SU-DHL-6 (cell line): ENCODE data around the gene CNTNAP5.

Experiments used
- H2AFZ ChIP-seq: fragments of 200-600 bp; sonication (generic); 2 replicates; pipeline ENCODE4 v1.6.1; 2014; ENCODE audit warnings: low read depth, mild to moderate bottlenecking, moderate library complexity, mixed read lengths, antibody characterized with exemption, low read length; ENCODE audit not compliant: severe bottlenecking
- H3F3A ChIP-seq: fragments of 200-600 bp; shearing (Covaris generic); 2 replicates; pipeline ENCODE4 v1.6.0; 2016; ENCODE audit warnings: antibody characterized with exemption, mild to moderate bottlenecking; ENCODE audit not compliant: insufficient read depth
- H3K27ac ChIP-seq: fragments of 200-600 bp; sonication (generic); 2 replicates; pipeline ENCODE4 v1.5.1; 2016; ENCODE audit warnings: low read depth, mild to moderate bottlenecking, low read length, moderate library complexity, mixed read lengths
- H3K27me3 ChIP-seq: fragments of 200-600 bp; sonication (generic), shearing (Covaris generic); 2 replicates; pipeline ENCODE4 v1.6.0; 2014; ENCODE audit warnings: mild to moderate bottlenecking, low read length
- H3K36me3 ChIP-seq: fragments of 200-600 bp; sonication (generic); 2 replicates; pipeline ENCODE4 v1.6.1; 2014; ENCODE audit warnings: mild to moderate bottlenecking, low read length, mixed read lengths
- H3K4me2 ChIP-seq: fragments of 300-600, 200-600 bp; shearing (Covaris generic), sonication (generic); 2 replicates; pipeline ENCODE4 v1.6.0; 2014; ENCODE audit warnings: low read length, low read depth, mild to moderate bottlenecking; ENCODE audit not compliant: poor library complexity, severe bottlenecking
- H3K4me3 ChIP-seq: fragments of 200-600 bp; sonication (generic); 2 replicates; pipeline ENCODE4 v1.5.1; 2014; ENCODE audit warnings: antibody characterized with exemption, low read length, mild to moderate bottlenecking, mixed read lengths; ENCODE audit not compliant: insufficient read depth, poor library complexity, severe bottlenecking
- H3K79me2 ChIP-seq: fragments of 200-600 bp; sonication (generic); 2 replicates; pipeline ENCODE4 v1.6.1; 2014; ENCODE audit warnings: mild to moderate bottlenecking, low read length, moderate library complexity; ENCODE audit not compliant: insufficient read depth
- H3K9ac ChIP-seq: fragments of 200-600 bp; sonication (generic); 2 replicates; pipeline ENCODE4 v1.7.0; 2014; ENCODE audit warnings: mild to moderate bottlenecking, low read length
- H3K9me2 ChIP-seq: fragments of 200-600 bp; sonication (generic); replicated peaks from 2 replicates; pipeline ENCODE4 v1.6.1; 2014; ENCODE audit warnings: low read length; ENCODE audit not compliant: insufficient read depth
- H3K9me3 ChIP-seq: fragments of 200-600 bp; sonication (generic); 2 replicates; pipeline ENCODE4 v1.6.1; 2014; ENCODE audit warnings: low read length, mixed read lengths; ENCODE audit not compliant: insufficient read depth
- H4K20me1 ChIP-seq: fragments of 200-600 bp; sonication (generic); 2 replicates; pipeline ENCODE4 v1.6.1; 2014; ENCODE audit warnings: low read depth, mild to moderate bottlenecking, antibody characterized with exemption, low read length, moderate library complexity, mixed read lengths
- EZH2phosphoT487 ChIP-seq: fragments of 200-600 bp; sonication (generic), shearing (Covaris generic); conservative IDR thresholded peaks from 2 replicates; pipeline ENCODE4 v1.6.1; 2018; ENCODE audit warnings: mild to moderate bottlenecking, antibody characterized with exemption, low read length, moderate library complexity, mixed read lengths
- TF ChIP-seq, protein P1 (sequence below): fragments of 200-600 bp; sonication (generic); IDR thresholded peaks from one replicate; pipeline ENCODE4 v1.5.1; 2017; ENCODE audit warnings: antibody characterized with exemption, mild to moderate bottlenecking, low read length, moderate library complexity; ENCODE audit not compliant: insufficient read depth, poor library complexity, severe bottlenecking

Gene CNTNAP5

DNA sequence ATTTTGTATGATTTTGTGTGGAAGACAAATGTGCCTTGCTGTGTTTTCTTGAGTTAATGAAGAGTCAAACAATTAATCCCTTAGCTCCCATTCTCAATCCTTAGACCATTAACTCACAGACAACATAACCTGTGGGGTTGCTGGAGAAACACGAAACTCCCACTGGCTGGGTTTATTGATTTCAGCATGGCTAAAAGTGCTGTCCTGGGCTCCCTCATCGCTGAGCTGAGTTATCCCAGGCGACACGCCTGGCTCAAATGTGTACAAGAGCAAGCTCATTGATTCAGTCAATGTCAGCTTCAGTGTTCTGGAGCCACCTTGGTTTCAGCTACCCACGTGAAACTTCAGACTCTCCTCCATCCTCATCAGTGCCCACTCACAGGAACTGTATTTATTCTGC is 896.1 kb downstream of the CNTNAP5 start:
- Histone ChIP-seq H3K9me2 (no peaks in the 10 kb centered on the region), H3K27me3 (no peaks in the 10 kb centered on the region), H3K79me2 (no peaks in the 10 kb centered on the region), H3K4me3 (no peak overlapping the region), H3F3A (no peaks in the 10 kb centered on the region), H3K27ac (no peak overlapping the region), H3K9me3 (no peaks in the 10 kb centered on the region), H3K4me2 (no peak overlapping the region), H2AFZ (no peak overlapping the region), H3K36me3 (no peaks in the 10 kb centered on the region), H3K9ac (no peak overlapping the region), H4K20me1 (no peaks in the 10 kb centered on the region)
- TF ChIP-seq EZH2phosphoT487: no peak
- TF ChIP-seq, protein P1, sequence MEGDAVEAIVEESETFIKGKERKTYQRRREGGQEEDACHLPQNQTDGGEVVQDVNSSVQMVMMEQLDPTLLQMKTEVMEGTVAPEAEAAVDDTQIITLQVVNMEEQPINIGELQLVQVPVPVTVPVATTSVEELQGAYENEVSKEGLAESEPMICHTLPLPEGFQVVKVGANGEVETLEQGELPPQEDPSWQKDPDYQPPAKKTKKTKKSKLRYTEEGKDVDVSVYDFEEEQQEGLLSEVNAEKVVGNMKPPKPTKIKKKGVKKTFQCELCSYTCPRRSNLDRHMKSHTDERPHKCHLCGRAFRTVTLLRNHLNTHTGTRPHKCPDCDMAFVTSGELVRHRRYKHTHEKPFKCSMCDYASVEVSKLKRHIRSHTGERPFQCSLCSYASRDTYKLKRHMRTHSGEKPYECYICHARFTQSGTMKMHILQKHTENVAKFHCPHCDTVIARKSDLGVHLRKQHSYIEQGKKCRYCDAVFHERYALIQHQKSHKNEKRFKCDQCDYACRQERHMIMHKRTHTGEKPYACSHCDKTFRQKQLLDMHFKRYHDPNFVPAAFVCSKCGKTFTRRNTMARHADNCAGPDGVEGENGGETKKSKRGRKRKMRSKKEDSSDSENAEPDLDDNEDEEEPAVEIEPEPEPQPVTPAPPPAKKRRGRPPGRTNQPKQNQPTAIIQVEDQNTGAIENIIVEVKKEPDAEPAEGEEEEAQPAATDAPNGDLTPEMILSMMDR: no peak

DNA sequence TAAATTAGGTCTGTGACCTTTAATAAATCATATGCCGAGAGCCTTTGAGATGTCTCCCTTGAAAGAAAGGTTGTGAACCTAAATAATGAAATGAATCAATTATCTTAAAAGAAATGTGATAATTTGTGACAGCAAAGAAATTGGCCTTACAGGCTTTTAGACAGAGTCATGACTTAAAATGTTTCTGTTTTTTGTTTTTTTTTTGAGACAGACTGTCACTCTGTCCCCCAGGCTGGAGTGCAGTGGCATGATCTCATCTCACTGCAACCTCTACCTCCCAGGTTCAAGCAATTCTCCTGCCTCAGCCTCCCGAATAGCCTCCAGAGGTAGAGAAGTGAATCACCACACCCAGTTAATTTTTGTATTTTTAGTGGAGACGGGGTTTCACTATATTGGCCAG is 898.0 kb downstream of the CNTNAP5 start:
- no peak overlapping the region for H3K27ac ChIP-seq
- no peaks in the 10 kb centered on the region for H3K79me2 ChIP-seq
- H3K9me3 ChIP-seq: no peaks in the 10 kb centered on the region

DNA sequence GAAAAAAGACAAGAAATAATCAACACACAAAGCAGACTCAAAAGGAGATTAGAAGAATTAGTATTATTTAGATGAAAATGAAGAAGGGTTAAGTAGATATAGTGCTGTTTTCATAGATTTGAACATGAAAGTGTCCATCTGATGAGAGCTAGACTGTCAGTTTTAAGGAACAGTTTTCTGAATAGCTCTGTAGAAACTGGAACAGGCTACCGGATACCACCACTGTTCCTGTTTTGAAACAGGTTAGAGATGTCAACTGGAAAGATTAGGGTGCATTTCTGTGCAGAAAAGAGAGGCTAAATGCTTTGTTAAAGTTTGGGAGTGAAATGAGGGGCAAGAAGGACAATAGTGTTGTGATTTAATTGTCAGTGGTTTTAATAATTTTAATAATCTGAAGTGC is 908.8 kb downstream of the CNTNAP5 start:
- Histone ChIP-seq H3K27me3 (no peaks in the 10 kb centered on the region), H3K79me2 (no peaks in the 10 kb centered on the region), H3K9ac (no peak overlapping the region), H3K9me3 (no peaks in the 10 kb centered on the region), H3K4me3 (no peak overlapping the region), H3K9me2 (no peaks in the 10 kb centered on the region), H4K20me1 (no peaks in the 10 kb centered on the region), H3K36me3 (no peaks in the 10 kb centered on the region), H3F3A (no peaks in the 10 kb centered on the region), H3K4me2 (no peak overlapping the region), H3K27ac (no peak overlapping the region), H2AFZ (no peak overlapping the region)
- TF ChIP-seq, protein P1: no peak
- no peak for TF ChIP-seq EZH2phosphoT487

More for the DNA sequence above, 898.0 kb downstream of the CNTNAP5 start:
- no peak overlapping the region for H3K4me2 ChIP-seq
- no peaks in the 10 kb centered on the region for H4K20me1 ChIP-seq
- no peak overlapping the region for H2AFZ ChIP-seq
- no peak overlapping the region for H3K4me3 ChIP-seq
- H3K27me3 ChIP-seq: no peaks in the 10 kb centered on the region
- no peaks in the 10 kb centered on the region for H3K9me2 ChIP-seq
- TF ChIP-seq, protein P1: no peak
- TF ChIP-seq EZH2phosphoT487: no peak
- no peaks in the 10 kb centered on the region for H3F3A ChIP-seq
- H3K36me3 ChIP-seq: no peaks in the 10 kb centered on the region
- H3K9ac ChIP-seq: no peak overlapping the region
